ENCODE results near the gene NRXN2. TPM values are rescaled to one million over a fixed set of nuclear protein-coding genes. Genes with fewer than 3 reads are reported as not detected.

NRXN2 gene
- total RNA-seq, 1 donor from 2014 or later, result 0.14 TPM

DNA sequence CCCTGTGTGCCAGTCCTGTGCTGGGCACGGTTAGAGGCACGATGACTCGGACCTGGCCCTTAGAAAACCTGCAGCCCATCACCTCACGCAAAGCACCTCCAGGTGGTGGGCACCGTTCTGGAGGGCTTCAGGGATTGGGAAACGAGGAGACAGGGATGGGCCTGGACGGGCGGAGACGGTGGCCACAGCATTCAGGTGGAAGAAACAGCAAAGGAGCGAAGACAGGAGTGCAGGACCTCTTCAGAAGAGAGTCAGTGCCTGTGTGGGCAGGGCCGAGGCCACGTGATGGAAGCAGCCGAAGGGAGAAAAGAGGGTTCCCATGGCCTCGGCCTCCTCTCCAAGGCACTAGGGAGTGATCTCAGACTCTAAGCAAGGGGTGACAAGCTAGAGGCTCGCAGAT lies 140.1 kb downstream of the NRXN2 start:
- H3K27ac Mint-ChIP-seq (ENCODE audit: unreplicated experiment), result no peak overlapping the region
- TF ChIP-seq EZH2 (IDR thresholded peaks at IDR 0.05; ENCODE audit: insufficient read depth, low read length), result no peak
- no peak for TF ChIP-seq CTCF (IDR thresholded peaks at IDR 0.05; ENCODE audit: insufficient read depth, low read depth, low read length)

GRCh38 chr11:64581057-64581523 lies 141.9 kb downstream of the NRXN2 start:
- no peaks in the 10 kb centered on the region for H4K20me1 ChIP-seq (ENCODE audit: insufficient read depth, low read length)
- no peak for FAIRE-seq
- DNase-seq (ENCODE audit: low read depth), result no peak
- H3K79me2 ChIP-seq (ENCODE audit: insufficient read depth, low read length), result no peaks in the 10 kb centered on the region
- Mint-ChIP-seq H3K27me3 (ENCODE audit: low read depth, unreplicated experiment) (peaks cover 58% of the 10 kb centered on the region), H3K27ac (ENCODE audit: unreplicated experiment) (no peak overlapping the region), H3K4me3 (ENCODE audit: unreplicated experiment) (no peak overlapping the region), H3K9me3 (ENCODE audit: unreplicated experiment) (peaks cover 5% of the 10 kb centered on the region), H3K4me1 (ENCODE audit: low read depth, unreplicated experiment) (no peaks in the 10 kb centered on the region), H3K36me3 (ENCODE audit: low read depth, unreplicated experiment) (no peaks in the 10 kb centered on the region)
- no peaks in the 10 kb centered on the region for H3K9me3 ChIP-seq (ENCODE audit: insufficient read depth, low read depth, low read length)
- no peak overlapping the region for H2AFZ ChIP-seq (ENCODE audit: low read depth, low read length)
- no peak overlapping the region for H3K4me2 ChIP-seq (ENCODE audit: low read length)
- H3K27me3 ChIP-seq (ENCODE audit: insufficient read depth, low read length), result peaks cover 8% of the 10 kb centered on the region
- no peaks in the 10 kb centered on the region for H3K4me1 ChIP-seq (ENCODE audit: insufficient read depth, low read length)
- H3K27ac ChIP-seq (ENCODE audit: low read depth, low read length), result no peak overlapping the region
- H3K9ac ChIP-seq (ENCODE audit: low read length), result no peak overlapping the region
- no peaks in the 10 kb centered on the region for H3K36me3 ChIP-seq (ENCODE audit: insufficient read depth, low read length)
- H3K4me3 ChIP-seq (ENCODE audit: insufficient read depth, low read depth, low read length), result no peak overlapping the region
- TF ChIP-seq CTCF (IDR thresholded peaks at IDR 0.05; ENCODE audit: insufficient read depth, low read depth, low read length) (no peak), EZH2 (IDR thresholded peaks at IDR 0.05; ENCODE audit: insufficient read depth, low read length) (no peak)

More for the DNA sequence above, 140.1 kb downstream of the NRXN2 start:
- peaks cover 10% of the 10 kb centered on the region for H3K27me3 ChIP-seq (ENCODE audit: insufficient read depth, low read length)
- FAIRE-seq, result no peak
- no peaks in the 10 kb centered on the region for H3K36me3 Mint-ChIP-seq (ENCODE audit: low read depth, unreplicated experiment)
- H2AFZ ChIP-seq (ENCODE audit: low read depth, low read length), result no peak overlapping the region
- H3K4me1 Mint-ChIP-seq (ENCODE audit: low read depth, unreplicated experiment), result no peaks in the 10 kb centered on the region
- no peak overlapping the region for H3K9ac ChIP-seq (ENCODE audit: low read length)
- no peak overlapping the region for H3K4me3 ChIP-seq (ENCODE audit: insufficient read depth, low read depth, low read length)
- H3K27me3 Mint-ChIP-seq (ENCODE audit: low read depth, unreplicated experiment), result peaks cover 58% of the 10 kb centered on the region
- H3K4me2 ChIP-seq (ENCODE audit: low read length), result no peak overlapping the region
- H3K4me1 ChIP-seq (ENCODE audit: insufficient read depth, low read length), result no peaks in the 10 kb centered on the region
- H3K4me3 Mint-ChIP-seq (ENCODE audit: unreplicated experiment), result no peak overlapping the region
- peaks cover 2% of the 10 kb centered on the region for H3K9me3 Mint-ChIP-seq (ENCODE audit: unreplicated experiment)
- no peak overlapping the region for H3K27ac ChIP-seq (ENCODE audit: low read depth, low read length)
- H4K20me1 ChIP-seq (ENCODE audit: insufficient read depth, low read length), result no peaks in the 10 kb centered on the region
- no peaks in the 10 kb centered on the region for H3K79me2 ChIP-seq (ENCODE audit: insufficient read depth, low read length)
- no peaks in the 10 kb centered on the region for H3K36me3 ChIP-seq (ENCODE audit: insufficient read depth, low read length)
- no peak for DNase-seq (ENCODE audit: low read depth)
- no peaks in the 10 kb centered on the region for H3K9me3 ChIP-seq (ENCODE audit: insufficient read depth, low read depth, low read length)

- H3K27me3 ChIP-seq (ENCODE audit: insufficient read depth, low read length), result peaks cover 8% of the 10 kb centered on the region
- Mint-ChIP-seq H3K27ac (ENCODE audit: unreplicated experiment) (no peak overlapping the region), H3K4me3 (ENCODE audit: unreplicated experiment) (no peak overlapping the region), H3K4me1 (ENCODE audit: low read depth, unreplicated experiment) (no peaks in the 10 kb centered on the region), H3K27me3 (ENCODE audit: low read depth, unreplicated experiment) (peaks cover 56% of the 10 kb centered on the region), H3K9me3 (ENCODE audit: unreplicated experiment) (peaks cover 5% of the 10 kb centered on the region), H3K36me3 (ENCODE audit: low read depth, unreplicated experiment) (no peaks in the 10 kb centered on the region)
- no peaks in the 10 kb centered on the region for H4K20me1 ChIP-seq (ENCODE audit: insufficient read depth, low read length)
- H3K4me2 ChIP-seq (ENCODE audit: low read length), result no peak overlapping the region
- no peak overlapping the region for H3K27ac ChIP-seq (ENCODE audit: low read depth, low read length)
- H3K9me3 ChIP-seq (ENCODE audit: insufficient read depth, low read depth, low read length), result no peaks in the 10 kb centered on the region
- no peaks in the 10 kb centered on the region for H3K4me1 ChIP-seq (ENCODE audit: insufficient read depth, low read length)
- no peak for DNase-seq (ENCODE audit: low read depth)
- TF ChIP-seq EZH2 (IDR thresholded peaks at IDR 0.05; ENCODE audit: insufficient read depth, low read length) (no peak), CTCF (IDR thresholded peaks at IDR 0.05; ENCODE audit: insufficient read depth, low read depth, low read length) (no peak)
- FAIRE-seq, result no peak
- no peaks in the 10 kb centered on the region for H3K36me3 ChIP-seq (ENCODE audit: insufficient read depth, low read length)
- no peak overlapping the region for H3K9ac ChIP-seq (ENCODE audit: low read length)
- no peak overlapping the region for H3K4me3 ChIP-seq (ENCODE audit: insufficient read depth, low read depth, low read length)
- no peaks in the 10 kb centered on the region for H3K79me2 ChIP-seq (ENCODE audit: insufficient read depth, low read length)
- H2AFZ ChIP-seq (ENCODE audit: low read depth, low read length), result no peak overlapping the region
Observed at GRCh38 chr11:64580412-64580811, 142.6 kb downstream of the NRXN2 start.

Data from astrocyte (in vitro differentiated cells and primary cell).